GM12878 (cell line): ENCODE measurements around the gene ALDH1A3. TPM values are rescaled to one million over a fixed set of nuclear protein-coding genes. Genes with fewer than 3 reads are reported as not detected.

ENCODE experiments used
- ATAC-seq: fragments of 200-7000 bp; cut with Tn5 transposase; 3 replicates; pipeline ENCODE4 v1.9.1; 2020; ENCODE audit warnings: mild to moderate bottlenecking, moderate library complexity
- BruUV-seq: library from RNA; stranded (reverse); fragments of 400-500 nt; replicated peaks from 2 replicates; lab custom pipeline; 2021; lab: Mats Ljungman, UMichigan
- CTCF ChIA-PET: fragments of 300-600 bp; sonication (Branson Sonifier 250); formaldehyde crosslinking; extraction: SDS; loops from one replicate; lab custom pipeline; 2021; ENCODE audit warnings: inconsistent platforms; lab: Yijun Ruan, JAX
- POLR2A ChIA-PET: fragments of 350-600 bp; formaldehyde crosslinking; extraction: SDS; loops from one replicate; lab custom pipeline; 2021; ENCODE audit warnings: inconsistent platforms; lab: Charles Lee
- RAD21 ChIA-PET: fragments of 300-600 bp; sonication (Branson Sonifier 250); formaldehyde crosslinking; loops from one replicate; lab custom pipeline; 2023; ENCODE audit warnings: antibody characterized with exemption; ENCODE audit not compliant: unreplicated experiment; lab: Charles Lee
- SMC1A ChIA-PET: fragments of 300-600 bp; sonication (Branson Sonifier 250); formaldehyde crosslinking; loops from one replicate; lab custom pipeline; 2023; ENCODE audit not compliant: unreplicated experiment, uncharacterized antibody; lab: Charles Lee
- DNase-seq: peaks from one replicate; pipeline ENCODE4 v3.0.0-alpha.2; 2011; ENCODE audit warnings: low read depth, low spot score
- FAIRE-seq: peaks from 3 replicates; lab custom pipeline; 2011; peaks lifted over from hg19 to GRCh38; lab: Jason Lieb, UNC
- H2AFZ ChIP-seq: 2 replicates; pipeline ENCODE4 v1.6.0; 2011; ENCODE audit warnings: low read depth, low read length, control low read depth; ENCODE audit not compliant: control insufficient read depth
- H3K27ac ChIP-seq: 2 replicates; pipeline ENCODE4 v1.5.1; 2011; ENCODE audit warnings: control low read depth; ENCODE audit not compliant: control insufficient read depth, insufficient read depth
- H3K27me3 ChIP-seq, 2 experiments: replicated peaks in 1 of 2; 2 replicates each; pipeline versions ENCODE4 v1.6.0 to v1.6.1; 2011; ENCODE audit warnings: low read length in 1 of 2; ENCODE audit not compliant: control insufficient read depth in 2 of 2, insufficient read depth in 2 of 2
- H3K36me3 ChIP-seq, 2 experiments: 2 replicates each; pipeline ENCODE4 v1.5.1; 2011; ENCODE audit warnings: low read length in 1 of 2; ENCODE audit not compliant: control insufficient read depth in 2 of 2, insufficient read depth in 2 of 2
- H3K4me1 ChIP-seq: 2 replicates; pipeline ENCODE4 v1.6.1; 2011; ENCODE audit warnings: mild to moderate bottlenecking, low read length, moderate library complexity, mixed read lengths; ENCODE audit not compliant: control insufficient read depth, insufficient read depth
- H3K4me2 ChIP-seq: 2 replicates; pipeline ENCODE4 v1.6.0; 2011; ENCODE audit warnings: control low read depth; ENCODE audit not compliant: control insufficient read depth, insufficient read depth
- H3K4me3 ChIP-seq: fragments of 200-600 bp; sonication (generic); 2 replicates; pipeline ENCODE4 v1.5.1; 2016
- H3K79me2 ChIP-seq: 2 replicates; pipeline ENCODE4 v1.6.0; 2011; ENCODE audit warnings: low read length; ENCODE audit not compliant: control insufficient read depth, insufficient read depth
- H3K9ac ChIP-seq: 2 replicates; pipeline ENCODE4 v1.8.0; 2011; ENCODE audit warnings: low read length, control low read depth, mixed read lengths; ENCODE audit not compliant: control insufficient read depth, insufficient read depth
- H3K9me3 ChIP-seq: replicated peaks from 3 replicates; pipeline ENCODE4 v1.5.1; 2011; ENCODE audit warnings: mild to moderate bottlenecking, low read length; ENCODE audit not compliant: control insufficient read depth, insufficient read depth
- H4K20me1 ChIP-seq: 2 replicates; pipeline ENCODE4 v1.6.0; 2011; ENCODE audit not compliant: control insufficient read depth, insufficient read depth
- BACH1 ChIP-seq: fragments of 450-650 bp; IDR thresholded peaks from 2 replicates; pipeline ENCODE4 v1.6.1; 2017; ENCODE audit warnings: mild to moderate bottlenecking, borderline replicate concordance
- E4F1 ChIP-seq: fragments of 450-650 bp; IDR thresholded peaks from 2 replicates; pipeline ENCODE4 v1.6.1; 2018; ENCODE audit warnings: borderline replicate concordance, mild to moderate bottlenecking; ENCODE audit not compliant: partially characterized antibody
- EP300 ChIP-seq, 2 experiments: fragments of 150-350 bp in 1 of 2; IDR thresholded peaks; 2 replicates each; pipeline ENCODE4 v1.6.1; 2011 to 2012; ENCODE audit warnings: low read depth in 2 of 2, low read length in 2 of 2, borderline replicate concordance in 1 of 2, improper control_type of control experiment in 1 of 2, inconsistent platforms in 1 of 2; ENCODE audit not compliant: control insufficient read depth in 1 of 2
- ETV6 ChIP-seq, 2 experiments: fragments of 450-650 bp in 1 of 2; IDR thresholded peaks in 1 of 2; conservative IDR thresholded peaks in 1 of 2; 2 replicates each; pipeline ENCODE4 v1.6.1; 2014; ENCODE audit warnings: antibody characterized with exemption in 1 of 2, borderline replicate concordance in 1 of 2, low read depth in 1 of 2, mild to moderate bottlenecking in 1 of 2, moderate library complexity in 1 of 2
- HCFC1 ChIP-seq: fragments of 150-350 bp; IDR thresholded peaks from 2 replicates; pipeline ENCODE4 v1.6.1; 2014; ENCODE audit warnings: low read length
- HDAC2 ChIP-seq: fragments of 200-600 bp; sonication (generic); IDR thresholded peaks from 2 replicates; pipeline ENCODE4 v1.6.1; 2017
- JUNB ChIP-seq: IDR thresholded peaks from 2 replicates; pipeline ENCODE4 v1.6.1; 2016; ENCODE audit warnings: antibody characterized with exemption, mild to moderate bottlenecking
- MEF2B ChIP-seq: fragments of 450-650 bp; IDR thresholded peaks from 2 replicates; pipeline ENCODE4 v1.6.1; 2018; ENCODE audit warnings: mild to moderate bottlenecking, moderate library complexity; ENCODE audit not compliant: partially characterized antibody, poor library complexity, severe bottlenecking
- PAX8 ChIP-seq: fragments of 450-650 bp; IDR thresholded peaks from 2 replicates; pipeline ENCODE4 v1.6.1; 2017; ENCODE audit warnings: mild to moderate bottlenecking, moderate library complexity
- RBBP5 ChIP-seq: fragments of 200-600 bp; sonication (generic); conservative IDR thresholded peaks from 2 replicates; pipeline ENCODE4 v1.6.1; 2016
- RELB ChIP-seq: fragments of 450-650 bp; IDR thresholded peaks from 2 replicates; pipeline ENCODE4 v1.6.1; 2017; ENCODE audit warnings: low read depth, mild to moderate bottlenecking, moderate library complexity
- SKIL ChIP-seq: fragments of 450-650 bp; IDR thresholded peaks from 2 replicates; pipeline ENCODE4 v1.6.1; 2017; ENCODE audit warnings: mild to moderate bottlenecking, low read depth, inconsistent platforms; ENCODE audit not compliant: poor library complexity, severe bottlenecking
- SUPT20H ChIP-seq: IDR thresholded peaks from 2 replicates; pipeline ENCODE4 v1.6.1; 2011; ENCODE audit warnings: low read depth, mild to moderate bottlenecking, low read length, moderate library complexity, borderline replicate concordance; ENCODE audit not compliant: control insufficient read depth
- SUZ12 ChIP-seq: fragments of 200-600 bp; sonication (generic); IDR thresholded peaks from one replicate; pipeline ENCODE4 v1.6.1; 2018; ENCODE audit warnings: antibody characterized with exemption, mild to moderate bottlenecking; ENCODE audit not compliant: unreplicated experiment
- TBL1XR1 ChIP-seq: IDR thresholded peaks from 2 replicates; pipeline ENCODE4 v1.6.1; 2012; ENCODE audit warnings: low read depth, low read length, improper control_type of control experiment
- ZSCAN29 ChIP-seq: fragments of 450-650 bp; IDR thresholded peaks from 2 replicates; pipeline ENCODE4 v1.6.1; 2017; ENCODE audit warnings: mild to moderate bottlenecking, moderate library complexity
- WGBS: methylation state at CpG from one replicate; pipeline ENCODE4 v1.1.6; 2016; ENCODE audit warnings: low lambda C conversion rate; ENCODE audit not compliant: insufficient replicate concordance, insufficient coverage; ENCODE audit errors: missing lambda C conversion rate; 5-methylcytosine and 5-hydroxymethylcytosine counted together
- in situ Hi-C: fragments of 300-500 bp; cut with MboI; formaldehyde crosslinking; loops from 9 replicates; pipeline ENCODE4 v1.14.3; 2018; ENCODE audit warnings: mixed read lengths
- intact Hi-C: fragments of 100-400 bp; cut with micrococcal nuclease; formaldehyde crosslinking; loops from one replicate; pipeline ENCODE4 v1.14.2; 2022; ENCODE audit not compliant: unreplicated experiment
- polyA plus RNA-seq, 11 experiments: library from polyadenylated mRNA; depleted of rRNA in 4 of 11; unstranded in 6 of 11; stranded (reverse) in 5 of 11; fragments of >200 nt; fragmentation: Nextera tagmentation in 4 of 11; fragmentation: Illumina TruSeq in 1 of 11; extraction: Ambion mirVana in 4 of 11; extraction: Trizol in 1 of 11; gene quantifications; 1 replicate in 1 of 11; 2 replicates in 10 of 11; pipeline versions ENCODE4 v1.2.1 to v1.2.3, GENCODE V29; 2011 to 2016; ENCODE audit warnings: inconsistent platforms in 2 of 11, missing spikeins in 2 of 11, low read depth in 1 of 11
- total RNA-seq, 4 experiments: library from RNA; depleted of rRNA in 3 of 4; stranded (reverse); fragments of >200 nt in 3 of 4; fragmentation: Illumina TruSeq in 1 of 4; extraction: Trizol in 1 of 4; gene quantifications; 2 replicates each; pipeline versions ENCODE4 v1.2.1 to v1.2.3, GENCODE V29; 2013 to 2021

ALDH1A3 gene
- total and polyA plus RNA-seq, 10 of the 15 experiments (the other 5 are each of a cell fraction or from before 2014, with no cell fraction given) = 0.06 to 0.69 (median 0.18) TPM

- Histone ChIP-seq H3K27me3 (no peaks in the 10 kb centered on the region; a peak in 1 of 4 replicates), H3K27ac (no peak overlapping the region), H3K9me3 (no peaks in the 10 kb centered on the region; the same call in 2 of the 3 replicates), H3K9ac (no peak overlapping the region), H3K4me3 (no peak overlapping the region), H3K79me2 (no peaks in the 10 kb centered on the region), H2AFZ (no peak overlapping the region), H3K4me2 (no peak overlapping the region), H4K20me1 (no peaks in the 10 kb centered on the region), H3K36me3 (no peaks in the 10 kb centered on the region), H3K4me1 (no peaks in the 10 kb centered on the region; the same call in 1 of the 2 replicates)
- in situ Hi-C loops (no loop called here), intact Hi-C loops (loop anchor here (10.0 kb wide), 1 partner anchor 131 kb away; no protein-coding TSS in a partner anchor)
- TF ChIP-seq JUNB (no peak), SUZ12 (no peak), ZSCAN29 (no peak), MEF2B (no peak), PAX8 (no peak), TBL1XR1 (no peak), ETV6 (conservative IDR thresholded peaks at IDR 0.05 in 1 of 2, IDR thresholded peaks at IDR 0.05 in 1 of 2; ENCODE audit: borderline replicate concordance in 1 of 2, low read depth in 1 of 2) (no peak), HDAC2 (no peak), RELB (no peak), RBBP5 (no peak), E4F1 (no peak), SUPT20H (no peak), HCFC1 (no peak), EP300 (IDR thresholded peaks at IDR 0.05; ENCODE audit: borderline replicate concordance in 1 of 2, control insufficient read depth in 1 of 2, low read depth in 2 of 2, low read length in 2 of 2) (no peak), SKIL (no peak), BACH1 (no peak)
- SMC1A ChIA-PET = no interaction called here
- POLR2A ChIA-PET = no interaction called here
- CTCF ChIA-PET = interaction anchor here (1.6 kb wide), 1 partner anchor 37 kb away, joined by 5 read pairs; no protein-coding TSS in a partner anchor
- DNase-seq (no peak), FAIRE-seq (no peak), ATAC-seq (no peak)
- 33% methylated on average over 5 of the region's 5 CpGs for WGBS
- RAD21 ChIA-PET = no interaction called here
- no TSS peak for BruUV-seq
Observed at GRCh38 chr15:100835636-100836035, 44.0 kb upstream of the ALDH1A3 start.
